HCT116 (cell line): Measurements from ENCODE around the gene TTF1. TPM values are rescaled to one million over a fixed set of nuclear protein-coding genes. Genes with fewer than 3 reads are reported as not detected.

Experiments used
- ATAC-seq: fragments of 200-7000 bp; cut with Tn5 transposase; 2 replicates; pipeline ENCODE4 v1.9.1; 2020; ENCODE audit warnings: mild to moderate bottlenecking, moderate library complexity
- BruUV-seq: library from RNA; stranded (reverse); fragments of 400-500 nt; replicated peaks from 2 replicates; lab custom pipeline; 2021; lab: Mats Ljungman, UMichigan
- CTCF ChIA-PET: fragments of 300-600 bp; sonication (Branson Sonifier 250); formaldehyde crosslinking; loops from one replicate; lab custom pipeline; 2021; ENCODE audit warnings: antibody characterized with exemption; lab: Charles Lee
- POLR2A ChIA-PET: fragments of 300-600, 350-600 bp; sonication (Branson Sonifier 250); formaldehyde crosslinking; loops from one replicate; lab custom pipeline; 2021; ENCODE audit warnings: antibody characterized with exemption; lab: Charles Lee
- RAD21 ChIA-PET, 2 experiments: fragments of 300-600 bp; sonication (Branson Sonifier 250); formaldehyde crosslinking; loops; one replicate each; lab custom pipeline; 2023; ENCODE audit warnings: low total read pairs in 2 of 2; ENCODE audit not compliant: uncharacterized antibody in 2 of 2, unreplicated experiment in 2 of 2, low non-redundant PET in 1 of 2; lab: Charles Lee
- DNase-seq: peaks from one replicate; pipeline ENCODE4 v3.0.0-alpha.2; 2010; ENCODE audit warnings: low read depth, low spot score
- H2AFZ ChIP-seq: fragments of 200-600 bp; shearing (Covaris generic), sonication (generic); 2 replicates; pipeline ENCODE4 v1.6.1; 2017; ENCODE audit warnings: low read depth, mixed run types, mixed read lengths, antibody characterized with exemption, low read length; ENCODE audit not compliant: poor library complexity, severe bottlenecking
- H3K27ac ChIP-seq: 2 replicates; pipeline ENCODE4 v1.5.1; 2012; ENCODE audit warnings: low read depth, low read length
- H3K27me3 ChIP-seq: fragments of 200-600 bp; sonication (generic); 2 replicates; pipeline ENCODE4 v1.6.1; 2016; ENCODE audit warnings: mixed run types, low read length, mixed read lengths; ENCODE audit not compliant: insufficient read depth
- H3K36me3 ChIP-seq, 2 experiments: fragments of 200-500 bp in 1 of 2; fragments of 200-600 bp in 1 of 2; sonication (Bioruptor generic) in 1 of 2; sonication (generic) in 1 of 2; 2 replicates each; pipeline versions ENCODE4 v1.5.1 to v1.6.1; 2014 to 2016; ENCODE audit warnings: low read length in 2 of 2, inconsistent platforms in 1 of 2, mixed read lengths in 1 of 2, mixed run types in 1 of 2; ENCODE audit not compliant: insufficient read depth in 2 of 2, control insufficient read depth in 1 of 2
- H3K4me1 ChIP-seq, 2 experiments: fragments of 200-600 bp in 1 of 2; sonication (generic) in 1 of 2; 2 replicates each; pipeline versions ENCODE4 v1.5.1 to v1.6.1; 2012 to 2017; ENCODE audit warnings: low read length in 2 of 2, inconsistent platforms in 1 of 2, mild to moderate bottlenecking in 1 of 2, mixed read lengths in 1 of 2, mixed run types in 1 of 2, moderate library complexity in 1 of 2; ENCODE audit not compliant: insufficient read depth in 2 of 2, control insufficient read depth in 1 of 2
- H3K4me2 ChIP-seq: fragments of 200-600 bp; sonication (generic); 2 replicates; pipeline ENCODE4 v1.6.1; 2017; ENCODE audit warnings: mixed run types, low read length, mixed read lengths
- H3K4me3 ChIP-seq, 2 experiments: fragments of 200-600 bp in 1 of 2; sonication (generic) in 1 of 2; replicated peaks in 1 of 2; 2 replicates each; pipeline ENCODE4 v1.5.1; 2011 to 2016; ENCODE audit warnings: low read length in 2 of 2, control low read depth in 1 of 2, low read depth in 1 of 2, mild to moderate bottlenecking in 1 of 2, mixed read lengths in 1 of 2, mixed run types in 1 of 2
- H3K79me2 ChIP-seq: fragments of 200-600 bp; sonication (generic); 2 replicates; pipeline ENCODE4 v1.6.1; 2017; ENCODE audit warnings: mild to moderate bottlenecking, mixed run types, low read length, moderate library complexity, mixed read lengths; ENCODE audit not compliant: insufficient read depth
- H3K9ac ChIP-seq: fragments of 200-600 bp; sonication (generic); 2 replicates; pipeline ENCODE4 v1.6.1; 2016; ENCODE audit warnings: low read length, mixed read lengths
- H3K9me2 ChIP-seq: fragments of 200-600 bp; sonication (generic), shearing (Covaris generic); 2 replicates; pipeline ENCODE4 v1.6.1; 2017; ENCODE audit warnings: mixed run types, mild to moderate bottlenecking, moderate library complexity; ENCODE audit not compliant: insufficient read depth
- H3K9me3 ChIP-seq, 2 experiments: fragments of 200-500 bp in 1 of 2; fragments of 200-600 bp in 1 of 2; sonication (Bioruptor generic) in 1 of 2; sonication (generic) in 1 of 2; 2 replicates each; pipeline ENCODE4 v1.6.1; 2014 to 2017; ENCODE audit warnings: low read length in 2 of 2, mixed read lengths in 2 of 2, inconsistent platforms in 1 of 2, low read depth in 1 of 2, mild to moderate bottlenecking in 1 of 2, mixed run types in 1 of 2, moderate library complexity in 1 of 2; ENCODE audit not compliant: control insufficient read depth in 1 of 2, insufficient read depth in 1 of 2
- H4K20me1 ChIP-seq: fragments of 200-600 bp; sonication (generic), shearing (Covaris generic); 2 replicates; pipeline ENCODE4 v1.6.1; 2017; ENCODE audit warnings: mixed run types, mild to moderate bottlenecking, moderate library complexity; ENCODE audit not compliant: insufficient read depth
- CBX3 ChIP-seq: IDR thresholded peaks from 2 replicates; pipeline ENCODE4 v1.6.1; 2012; ENCODE audit warnings: low read depth
- CEBPB ChIP-seq: IDR thresholded peaks from 2 replicates; pipeline ENCODE4 v1.6.1; 2012; ENCODE audit warnings: low read depth
- EGR1 ChIP-seq: IDR thresholded peaks from 2 replicates; pipeline ENCODE4 v1.6.1; 2012; ENCODE audit warnings: low read depth
- ELF1 ChIP-seq: IDR thresholded peaks from 2 replicates; pipeline ENCODE4 v1.6.1; 2012; ENCODE audit warnings: low read depth, borderline replicate concordance
- EZH2 ChIP-seq: fragments of 200-600 bp; sonication (generic); IDR thresholded peaks from 2 replicates; pipeline ENCODE4 v1.6.1; 2017; ENCODE audit warnings: antibody characterized with exemption, mixed run types
- FOSL1 ChIP-seq: IDR thresholded peaks from 2 replicates; pipeline ENCODE4 v1.6.1; 2012; ENCODE audit warnings: low read depth
- JUND ChIP-seq: IDR thresholded peaks from 2 replicates; pipeline ENCODE4 v1.6.1; 2012
- POLR2A ChIP-seq: IDR thresholded peaks from 2 replicates; pipeline ENCODE4 v1.7.0; 2011; ENCODE audit warnings: borderline replicate concordance; ENCODE audit not compliant: insufficient read depth, insufficient read length; ENCODE audit errors: extremely low read depth
- POLR2AphosphoS5 ChIP-seq: IDR thresholded peaks from 2 replicates; pipeline ENCODE4 v1.6.1; 2011; ENCODE audit warnings: mild to moderate bottlenecking, low read depth, low read length, moderate library complexity
- SIN3A ChIP-seq: IDR thresholded peaks from 2 replicates; pipeline ENCODE4 v1.6.1; 2012; ENCODE audit warnings: low read depth
- SP1 ChIP-seq: IDR thresholded peaks from 2 replicates; pipeline ENCODE4 v1.6.1; 2012; ENCODE audit warnings: low read depth
- SRF ChIP-seq: IDR thresholded peaks from 2 replicates; pipeline ENCODE4 v1.6.1; 2012; ENCODE audit warnings: low read depth
- TCF7L2 ChIP-seq: IDR thresholded peaks from 2 replicates; pipeline ENCODE4 v1.7.0; 2011; ENCODE audit warnings: borderline replicate concordance, inconsistent platforms; ENCODE audit not compliant: insufficient read depth, insufficient read length; ENCODE audit errors: extremely low read depth
- YY1 ChIP-seq: IDR thresholded peaks from 2 replicates; pipeline ENCODE4 v1.6.1; 2011; ENCODE audit warnings: low read length, low read depth, moderate library complexity, mild to moderate bottlenecking; ENCODE audit not compliant: insufficient replicate concordance; ENCODE audit errors: extremely low read depth
- ZFX ChIP-seq: fragments of 450-650 bp; IDR thresholded peaks from 2 replicates; pipeline ENCODE4 v1.6.1; 2017
- ZNF274 ChIP-seq: fragments of 200-500 bp; sonication (Bioruptor generic); IDR thresholded peaks from 2 replicates; pipeline ENCODE4 v1.6.1; 2014; ENCODE audit warnings: mild to moderate bottlenecking, low read depth, low read length, inconsistent platforms
- intact Hi-C: fragments of 100-400 bp; cut with micrococcal nuclease; formaldehyde crosslinking; loops from 2 replicates; pipeline ENCODE4 v1.10.0; 2022
- total RNA-seq: library from RNA; stranded (reverse); gene quantifications from one replicate; pipeline ENCODE4 v1.2.1, GENCODE V29; 2021; ENCODE audit not compliant: unreplicated experiment
- TF ChIP-seq, protein P1 (sequence below), 3 experiments: fragments of 200-600 bp in 1 of 3; sonication (generic) in 1 of 3; IDR thresholded peaks in 2 of 3; conservative IDR thresholded peaks in 1 of 3; 2 replicates each; pipeline ENCODE4 v1.5.1; 2012 to 2017; ENCODE audit warnings: low read depth in 2 of 3, low read length in 2 of 3, antibody characterized with exemption in 1 of 3, borderline replicate concordance in 1 of 3, control low read depth in 1 of 3, mild to moderate bottlenecking in 1 of 3, mixed read lengths in 1 of 3, mixed run types in 1 of 3, moderate library complexity in 1 of 3; ENCODE audit not compliant: insufficient read depth in 1 of 3
- TF ChIP-seq, protein P2 (sequence below): IDR thresholded peaks from 2 replicates; pipeline ENCODE4 v1.6.1; 2012
- TF ChIP-seq, protein P3 (sequence below): IDR thresholded peaks from 2 replicates; pipeline ENCODE4 v1.6.1; 2012; ENCODE audit warnings: low read depth
- TF ChIP-seq, protein P4 (sequence below): IDR thresholded peaks from 2 replicates; pipeline ENCODE4 v1.6.1; 2011; ENCODE audit warnings: mild to moderate bottlenecking, low read length, moderate library complexity; ENCODE audit not compliant: insufficient replicate concordance; ENCODE audit errors: extremely low read depth

Gene TTF1
- total RNA-seq, 1 experiment from 2014 or later = 14.5 TPM

DNA sequence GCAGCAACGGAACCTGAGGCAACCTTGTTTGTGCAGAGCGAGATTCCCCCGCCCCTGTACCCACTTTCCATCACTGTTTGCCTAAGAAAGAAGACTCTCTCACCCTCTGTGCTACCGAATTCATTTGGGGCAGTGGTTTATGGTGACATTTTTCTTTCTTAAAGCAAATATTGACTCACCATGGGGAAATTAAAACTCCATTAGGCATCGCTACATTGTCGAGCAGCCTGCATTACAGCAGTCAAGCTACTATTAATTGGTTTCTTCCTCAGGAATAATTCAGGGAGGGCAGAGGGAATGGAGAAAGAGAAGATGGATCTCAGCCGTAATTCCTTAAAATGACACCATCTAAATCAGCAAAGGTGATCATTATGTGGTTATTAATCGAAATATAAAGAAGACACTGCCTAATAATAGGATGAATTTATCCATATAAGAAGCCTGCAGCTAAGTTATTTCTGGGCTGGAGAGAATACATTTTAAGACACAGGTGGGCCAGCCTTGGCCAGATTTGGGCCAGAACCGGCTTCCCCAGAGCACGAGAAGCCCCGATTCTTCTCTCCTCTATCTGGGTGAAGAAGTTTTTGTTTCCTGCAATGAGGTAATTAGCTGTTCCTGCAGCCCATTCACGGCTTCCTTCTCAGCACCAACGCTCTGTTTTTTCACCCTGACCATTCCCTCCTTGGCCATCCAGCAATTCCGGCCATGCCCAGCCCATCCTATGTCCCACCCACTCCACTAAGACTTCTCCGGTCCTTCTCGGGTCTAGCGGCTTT lies 20.2 kb upstream of the TTF1 start:
- H3K4me1 ChIP-seq = no peaks in the 10 kb centered on the region
- ChIA-PET POLR2A (no interaction called here), RAD21 (no interaction called here), CTCF (no interaction called here)
- DNase-seq = no peak
- no peak for TF ChIP-seq ZFX
- TF ChIP-seq FOSL1 = no peak
- TF ChIP-seq CBX3 = no peak
- TF ChIP-seq POLR2AphosphoS5 = no peak
- no peak for TF ChIP-seq EGR1
- no peak for TF ChIP-seq EZH2
- no peak for TF ChIP-seq SP1
- no peak for TF ChIP-seq ELF1
- TF ChIP-seq, protein P1, sequence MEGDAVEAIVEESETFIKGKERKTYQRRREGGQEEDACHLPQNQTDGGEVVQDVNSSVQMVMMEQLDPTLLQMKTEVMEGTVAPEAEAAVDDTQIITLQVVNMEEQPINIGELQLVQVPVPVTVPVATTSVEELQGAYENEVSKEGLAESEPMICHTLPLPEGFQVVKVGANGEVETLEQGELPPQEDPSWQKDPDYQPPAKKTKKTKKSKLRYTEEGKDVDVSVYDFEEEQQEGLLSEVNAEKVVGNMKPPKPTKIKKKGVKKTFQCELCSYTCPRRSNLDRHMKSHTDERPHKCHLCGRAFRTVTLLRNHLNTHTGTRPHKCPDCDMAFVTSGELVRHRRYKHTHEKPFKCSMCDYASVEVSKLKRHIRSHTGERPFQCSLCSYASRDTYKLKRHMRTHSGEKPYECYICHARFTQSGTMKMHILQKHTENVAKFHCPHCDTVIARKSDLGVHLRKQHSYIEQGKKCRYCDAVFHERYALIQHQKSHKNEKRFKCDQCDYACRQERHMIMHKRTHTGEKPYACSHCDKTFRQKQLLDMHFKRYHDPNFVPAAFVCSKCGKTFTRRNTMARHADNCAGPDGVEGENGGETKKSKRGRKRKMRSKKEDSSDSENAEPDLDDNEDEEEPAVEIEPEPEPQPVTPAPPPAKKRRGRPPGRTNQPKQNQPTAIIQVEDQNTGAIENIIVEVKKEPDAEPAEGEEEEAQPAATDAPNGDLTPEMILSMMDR (IDR thresholded peaks at IDR 0.05 in 2 of 3, conservative IDR thresholded peaks at IDR 0.05 in 1 of 3; ENCODE audit: borderline replicate concordance in 1 of 3, insufficient read depth in 1 of 3, low read depth in 2 of 3, low read length in 2 of 3) = no peak
- no peak for TF ChIP-seq YY1
- TF ChIP-seq, protein P2, sequence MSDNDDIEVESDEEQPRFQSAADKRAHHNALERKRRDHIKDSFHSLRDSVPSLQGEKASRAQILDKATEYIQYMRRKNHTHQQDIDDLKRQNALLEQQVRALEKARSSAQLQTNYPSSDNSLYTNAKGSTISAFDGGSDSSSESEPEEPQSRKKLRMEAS = no peak
- TF ChIP-seq, protein P3, sequence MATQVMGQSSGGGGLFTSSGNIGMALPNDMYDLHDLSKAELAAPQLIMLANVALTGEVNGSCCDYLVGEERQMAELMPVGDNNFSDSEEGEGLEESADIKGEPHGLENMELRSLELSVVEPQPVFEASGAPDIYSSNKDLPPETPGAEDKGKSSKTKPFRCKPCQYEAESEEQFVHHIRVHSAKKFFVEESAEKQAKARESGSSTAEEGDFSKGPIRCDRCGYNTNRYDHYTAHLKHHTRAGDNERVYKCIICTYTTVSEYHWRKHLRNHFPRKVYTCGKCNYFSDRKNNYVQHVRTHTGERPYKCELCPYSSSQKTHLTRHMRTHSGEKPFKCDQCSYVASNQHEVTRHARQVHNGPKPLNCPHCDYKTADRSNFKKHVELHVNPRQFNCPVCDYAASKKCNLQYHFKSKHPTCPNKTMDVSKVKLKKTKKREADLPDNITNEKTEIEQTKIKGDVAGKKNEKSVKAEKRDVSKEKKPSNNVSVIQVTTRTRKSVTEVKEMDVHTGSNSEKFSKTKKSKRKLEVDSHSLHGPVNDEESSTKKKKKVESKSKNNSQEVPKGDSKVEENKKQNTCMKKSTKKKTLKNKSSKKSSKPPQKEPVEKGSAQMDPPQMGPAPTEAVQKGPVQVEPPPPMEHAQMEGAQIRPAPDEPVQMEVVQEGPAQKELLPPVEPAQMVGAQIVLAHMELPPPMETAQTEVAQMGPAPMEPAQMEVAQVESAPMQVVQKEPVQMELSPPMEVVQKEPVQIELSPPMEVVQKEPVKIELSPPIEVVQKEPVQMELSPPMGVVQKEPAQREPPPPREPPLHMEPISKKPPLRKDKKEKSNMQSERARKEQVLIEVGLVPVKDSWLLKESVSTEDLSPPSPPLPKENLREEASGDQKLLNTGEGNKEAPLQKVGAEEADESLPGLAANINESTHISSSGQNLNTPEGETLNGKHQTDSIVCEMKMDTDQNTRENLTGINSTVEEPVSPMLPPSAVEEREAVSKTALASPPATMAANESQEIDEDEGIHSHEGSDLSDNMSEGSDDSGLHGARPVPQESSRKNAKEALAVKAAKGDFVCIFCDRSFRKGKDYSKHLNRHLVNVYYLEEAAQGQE = no peak
- TF ChIP-seq JUND = no peak
- no peak for TF ChIP-seq SIN3A
- TF ChIP-seq POLR2A = no peak
- no peak for TF ChIP-seq ZNF274
- no peak for TF ChIP-seq CEBPB
- TF ChIP-seq, protein P4, sequence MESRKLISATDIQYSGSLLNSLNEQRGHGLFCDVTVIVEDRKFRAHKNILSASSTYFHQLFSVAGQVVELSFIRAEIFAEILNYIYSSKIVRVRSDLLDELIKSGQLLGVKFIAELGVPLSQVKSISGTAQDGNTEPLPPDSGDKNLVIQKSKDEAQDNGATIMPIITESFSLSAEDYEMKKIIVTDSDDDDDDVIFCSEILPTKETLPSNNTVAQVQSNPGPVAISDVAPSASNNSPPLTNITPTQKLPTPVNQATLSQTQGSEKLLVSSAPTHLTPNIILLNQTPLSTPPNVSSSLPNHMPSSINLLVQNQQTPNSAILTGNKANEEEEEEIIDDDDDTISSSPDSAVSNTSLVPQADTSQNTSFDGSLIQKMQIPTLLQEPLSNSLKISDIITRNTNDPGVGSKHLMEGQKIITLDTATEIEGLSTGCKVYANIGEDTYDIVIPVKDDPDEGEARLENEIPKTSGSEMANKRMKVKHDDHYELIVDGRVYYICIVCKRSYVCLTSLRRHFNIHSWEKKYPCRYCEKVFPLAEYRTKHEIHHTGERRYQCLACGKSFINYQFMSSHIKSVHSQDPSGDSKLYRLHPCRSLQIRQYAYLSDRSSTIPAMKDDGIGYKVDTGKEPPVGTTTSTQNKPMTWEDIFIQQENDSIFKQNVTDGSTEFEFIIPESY = no peak
- no peak for TF ChIP-seq TCF7L2
- TF ChIP-seq SRF = no peak
- H3K36me3 ChIP-seq = no peaks in the 10 kb centered on the region
- H3K79me2 ChIP-seq = no peaks in the 10 kb centered on the region
- H3K27ac ChIP-seq = no peak overlapping the region
- ATAC-seq = no peak
- BruUV-seq = no TSS peak
- no peaks in the 10 kb centered on the region for H3K9me3 ChIP-seq
- no peak overlapping the region for H3K4me2 ChIP-seq
- H2AFZ ChIP-seq = no peak overlapping the region
- H3K27me3 ChIP-seq = peaks cover 2% of the 10 kb centered on the region; the same call in 1 of the 2 replicates
- no peaks in the 10 kb centered on the region for H4K20me1 ChIP-seq
- intact Hi-C loops = no loop called here
- H3K4me3 ChIP-seq = no peak overlapping the region
- H3K9me2 ChIP-seq = no peaks in the 10 kb centered on the region
- no peak overlapping the region for H3K9ac ChIP-seq
